Aorta (tissue), 5 donors: ENCODE results near the gene IFIT2. TPM values are rescaled to one million over a fixed set of nuclear protein-coding genes. Genes with fewer than 3 reads are reported as not detected.
A peak's percentile ranks its signal among the peaks of the same experiment; 100 is the strongest.
"Not testable (repeated sequence)": the region's sequence is repeated elsewhere in the genome, so short reads cannot be mapped to it uniquely, and the experiment has no call there.

ENCODE experiments used
- ATAC-seq: fragments of 200-7000 bp; cut with Tn5 transposase; one replicate; pipeline ENCODE4 v1.9.1; 2022; ENCODE audit warnings: moderate library complexity; ENCODE audit not compliant: low FRiP score
- DNase-seq, 2 donors: peaks; one replicate each; pipeline ENCODE4 v3.0.0-alpha.2; 2020
- H3K27ac ChIP-seq, 2 donors: one replicate each; pipeline ENCODE4 v1.5.1; 2013; ENCODE audit warnings: low read length in 2 of 2, mild to moderate bottlenecking in 2 of 2, moderate library complexity in 2 of 2, control low read depth in 1 of 2, inconsistent platforms in 1 of 2, low read depth in 1 of 2
- H3K27me3 ChIP-seq, 2 donors: one replicate each; pipeline ENCODE4 v1.6.1; 2013; ENCODE audit warnings: control low read depth in 1 of 2, low read length in 1 of 2, mild to moderate bottlenecking in 1 of 2, moderate library complexity in 1 of 2; ENCODE audit not compliant: insufficient read depth in 2 of 2, control insufficient read depth in 1 of 2
- H3K36me3 ChIP-seq, 2 donors: one replicate each; pipeline ENCODE4 v1.6.1; 2013; ENCODE audit warnings: control low read depth in 1 of 2, low read length in 1 of 2, mild to moderate bottlenecking in 1 of 2; ENCODE audit not compliant: insufficient read depth in 2 of 2, control insufficient read depth in 1 of 2
- H3K4me1 ChIP-seq, 2 donors: one replicate each; pipeline ENCODE4 v1.6.1; 2013; ENCODE audit warnings: low read length in 2 of 2, control low read depth in 1 of 2, mild to moderate bottlenecking in 1 of 2, moderate library complexity in 1 of 2; ENCODE audit not compliant: insufficient read depth in 2 of 2, control insufficient read depth in 1 of 2
- H3K4me3 ChIP-seq, 2 donors: one replicate each; pipeline ENCODE4 v1.5.1; 2013; ENCODE audit warnings: low read length in 2 of 2, control low read depth in 1 of 2, mild to moderate bottlenecking in 1 of 2
- H3K9me3 ChIP-seq: one replicate; pipeline ENCODE4 v1.6.1; 2013; ENCODE audit warnings: mild to moderate bottlenecking, low read length; ENCODE audit not compliant: control insufficient read depth
- WGBS, 2 donors: extraction: QIAGEN DNeasy Blood & Tissue Kit; methylation state at CpG; one replicate each; pipeline ENCODE4 v1.1.7; 2013; 5-methylcytosine and 5-hydroxymethylcytosine counted together
- intact Hi-C, 2 donors: fragments of 100-400 bp; cut with DNase I; formaldehyde crosslinking; loops; one replicate each; pipeline versions ENCODE4 v1.14.2 to v1.15.0; 2022
- polyA plus RNA-seq, 2 donors: library from polyadenylated mRNA; stranded (reverse); fragments of 200-250 nt; gene quantifications; one replicate each; pipeline ENCODE4 v1.2.3, GENCODE V29; 2013
- total RNA-seq, 2 donors: library from RNA; stranded (reverse); fragmentation: NEBNext Ultra II Directional; extraction: Animal tissue kit (Norgen Biotek cat#: 25700); gene quantifications; one replicate each; pipeline ENCODE4 v1.2.1, GENCODE V29; 2021
- donor health status: healthy with polysubstance abuse.
- donor health status: Bipolar disorder and iron deficiency.
- donor health status: DM: no; HTN: no; CAD: no.
- donor health status: DM: no; HTN: no; CAD: no.
- donor health status: DM: yes; HTN: yes; CAD: no.

The IFIT2 gene
- total and polyA plus RNA-seq, 4 donors, result 4.6 to 11.9 (median 11.0) TPM

GRCh38 chr10:89325856-89326255 lies 24.0 kb downstream of the IFIT2 start:
- intact Hi-C loops, result loop anchor here in 1 of 2 donors (5.0 kb wide), 1 partner anchor 46 kb away; no protein-coding TSS in a partner anchor

GRCh38 chr10:89327803-89328441 lies 26.1 kb downstream of the IFIT2 start, which contains the start of gene IFIT3:
Gene IFIT3 (plus strand): TSS chr10:89327997. CDS start chr10:89328074, 77 bp downstream.
- H3K4me1 ChIP-seq, result peaks cover under 1 to 2% of the 10 kb centered on the region in 2 donors
- intact Hi-C loops, result loop anchor here in 1 of 2 donors (5.0 kb wide), 1 partner anchor 44 kb away; no protein-coding TSS in a partner anchor
- WGBS, 2 donors, result 0 to 1% methylated on average over 7 of the region's 7 CpGs
- H3K9me3 ChIP-seq, result no peaks in the 10 kb centered on the region
- no peaks in the 10 kb centered on the region for H3K36me3 ChIP-seq
- peak within 1 kb of the TSS; percentile 65 to 84 for H3K4me3 ChIP-seq
- peak within 1 kb of the TSS in 1 of 2 donors; percentile 80 for H3K27ac ChIP-seq
- DNase-seq (peak in 1 of 2 donors; percentile 80), ATAC-seq (peak; percentile 87)
- no peaks in the 10 kb centered on the region for H3K27me3 ChIP-seq

More at GRCh38 chr10:89325856-89326255, 24.0 kb downstream of the IFIT2 start:
- H3K27ac ChIP-seq, H3K36me3 ChIP-seq, H3K27me3 ChIP-seq, H3K4me1 ChIP-seq, H3K9me3 ChIP-seq, H3K4me3 ChIP-seq, DNase-seq, ATAC-seq: not testable (repeated sequence)
- WGBS, 2 donors, result 66 to 68% methylated on average over 2 of the region's 2 CpGs

GRCh38 chr10:89329151-89329550 lies 27.3 kb downstream of the IFIT2 start:
- Histone ChIP-seq H3K9me3 (no peaks in the 10 kb centered on the region), H3K27ac (no peak overlapping the region), H3K27me3 (no peaks in the 10 kb centered on the region), H3K4me1 (peaks cover 5 to 6% of the 10 kb centered on the region in 2 donors), H3K4me3 (no peak overlapping the region), H3K36me3 (no peaks in the 10 kb centered on the region)
- intact Hi-C loops, result loop anchor here in 1 of 2 donors (5.0 kb wide), 1 partner anchor 43 kb away; no protein-coding TSS in a partner anchor
- WGBS, 2 donors, result 92 to 93% methylated on average over 2 of the region's 2 CpGs
- no peak for ATAC-seq
- DNase-seq, result no peak

- H3K4me1 ChIP-seq, H3K36me3 ChIP-seq, H3K4me3 ChIP-seq, DNase-seq, H3K27ac ChIP-seq, intact Hi-C loops, H3K9me3 ChIP-seq, ATAC-seq, H3K27me3 ChIP-seq: not testable (repeated sequence)
- 65 to 80% methylated on average over 2 to 3 of the region's 3 CpGs for WGBS, 2 donors
These were observed 28.2 kb downstream of the IFIT2 start for GRCh38 chr10:89330014-89330413.

GRCh38 chr10:89330537-89331212 lies 28.8 kb downstream of the IFIT2 start:
- DNase-seq (no peak), ATAC-seq (no peak)
- Histone ChIP-seq H3K4me1 (peaks cover 6 to 7% of the 10 kb centered on the region in 2 donors), H3K4me3 (no peak overlapping the region), H3K27me3 (no peaks in the 10 kb centered on the region), H3K27ac (no peak overlapping the region), H3K9me3 (no peaks in the 10 kb centered on the region), H3K36me3 (no peaks in the 10 kb centered on the region)
- intact Hi-C loops, result no loop called here

GRCh38 chr10:89331487-89332122 lies 29.8 kb downstream of the IFIT2 start:
- H3K27ac ChIP-seq, H3K4me1 ChIP-seq, H3K36me3 ChIP-seq, ATAC-seq, H3K9me3 ChIP-seq, intact Hi-C loops, H3K4me3 ChIP-seq, DNase-seq, H3K27me3 ChIP-seq: not testable (repeated sequence)
- 75 to 78% methylated on average over 14 of the region's 14 CpGs for WGBS, 2 donors

GRCh38 chr10:89332123-89332633 lies 30.3 kb downstream of the IFIT2 start:
- ATAC-seq, result peak; percentile 75
- WGBS, 2 donors, result 1 to 7% methylated on average over 5 of the region's 5 CpGs

GRCh38 chr10:89335226-89335625 lies 33.4 kb downstream of the IFIT2 start:
- ATAC-seq, result no peak
- no peak overlapping the region for H3K27ac ChIP-seq
- H3K36me3 ChIP-seq, result peaks cover 2 to 4% of the 10 kb centered on the region in 2 donors
- intact Hi-C loops, result no loop called here
- H3K4me3 ChIP-seq, result no peak overlapping the region
- no peak for DNase-seq
- H3K4me1 ChIP-seq, result peaks cover 6 to 7% of the 10 kb centered on the region in 2 donors
- no peaks in the 10 kb centered on the region for H3K9me3 ChIP-seq
- 91 to 99% methylated on average over 3 of the region's 3 CpGs for WGBS, 2 donors
- no peaks in the 10 kb centered on the region for H3K27me3 ChIP-seq

More at GRCh38 chr10:89332123-89332633, 30.3 kb downstream of the IFIT2 start:
- H3K36me3 ChIP-seq, result no peaks in the 10 kb centered on the region
- H3K27ac ChIP-seq, result peak overlapping the region in 1 of 2 donors; percentile 64
- no peaks in the 10 kb centered on the region for H3K9me3 ChIP-seq
- peak overlapping the region; percentile 56 to 59 for H3K4me3 ChIP-seq
- H3K4me1 ChIP-seq, result peaks cover 6 to 7% of the 10 kb centered on the region in 2 donors
- H3K27me3 ChIP-seq, result no peaks in the 10 kb centered on the region
- intact Hi-C loops, result no loop called here
- no peak for DNase-seq
